H1 (cell line): ENCODE measurements around the gene SLC12A2. TPM values are rescaled to one million over a fixed set of nuclear protein-coding genes. Genes with fewer than 3 reads are reported as not detected.

Source experiments
- CTCF ChIA-PET: fragments of 300-600 bp; sonication (Branson Sonifier 250); formaldehyde crosslinking; loops from one replicate; lab custom pipeline; 2021; ENCODE audit not compliant: partially characterized antibody; lab: Charles Lee
- POLR2A ChIA-PET: fragments of 300-600 bp; sonication (Branson Sonifier 250); formaldehyde crosslinking; loops from one replicate; lab custom pipeline; 2021; ENCODE audit warnings: inconsistent platforms; ENCODE audit not compliant: partially characterized antibody; lab: Charles Lee
- DNase-seq, 2 experiments: peaks; one replicate each; pipeline versions ENCODE4 v3.0.0 to v3.0.0-alpha.2; 2010 to 2022; ENCODE audit warnings: low spot score in 2 of 2, low read depth in 1 of 2, mixed read lengths in 1 of 2
- FAIRE-seq: peaks from 2 replicates; lab custom pipeline; 2011; peaks lifted over from hg19 to GRCh38; lab: Jason Lieb, UNC
- H2AFZ ChIP-seq: 2 replicates; pipeline ENCODE4 v1.8.1; 2012; ENCODE audit warnings: low read length, inconsistent platforms
- H2AK5ac ChIP-seq: 2 replicates; pipeline ENCODE4 v1.6.1; 2013; ENCODE audit warnings: low read depth, low read length
- H2BK120ac ChIP-seq: replicated peaks from 2 replicates; pipeline ENCODE3; 2013; ENCODE audit warnings: low read depth, low read length, inconsistent platforms
- H2BK12ac ChIP-seq: 2 replicates; pipeline ENCODE4 v1.6.1; 2013; ENCODE audit warnings: low read depth, low read length
- H2BK15ac ChIP-seq: 2 replicates; pipeline ENCODE4 v1.6.1; 2013; ENCODE audit warnings: low read length
- H2BK20ac ChIP-seq: 2 replicates; pipeline ENCODE4 v1.6.1; 2013; ENCODE audit warnings: low read length
- H2BK5ac ChIP-seq: 2 replicates; pipeline ENCODE4 v1.6.1; 2013; ENCODE audit warnings: low read depth, low read length
- H3K14ac ChIP-seq: 2 replicates; pipeline ENCODE4 v1.6.1; 2013; ENCODE audit warnings: inconsistent platforms; ENCODE audit not compliant: insufficient read length
- H3K18ac ChIP-seq: 2 replicates; pipeline ENCODE4 v1.6.1; 2013; ENCODE audit warnings: low read length; ENCODE audit errors: extremely low read depth
- H3K23ac ChIP-seq: 2 replicates; pipeline ENCODE4 v1.6.1; 2013; ENCODE audit warnings: inconsistent platforms; ENCODE audit not compliant: insufficient read length
- H3K23me2 ChIP-seq: 2 replicates; pipeline ENCODE4 v1.6.1; 2013; ENCODE audit warnings: low read depth, low read length
- H3K27ac ChIP-seq: 2 replicates; pipeline ENCODE4 v1.6.1; 2011; ENCODE audit warnings: low read depth, low read length, inconsistent platforms
- H3K27me3 ChIP-seq, 4 experiments: replicated peaks in 1 of 4; 1 replicate in 1 of 4; 2 replicates in 3 of 4; pipeline versions ENCODE4 v1.6.1 to v1.8.1; 2011 to 2013; ENCODE audit warnings: low read length in 3 of 4, mild to moderate bottlenecking in 3 of 4, inconsistent platforms in 2 of 4, mixed read lengths in 2 of 4, moderate library complexity in 1 of 4; ENCODE audit not compliant: control insufficient read depth in 3 of 4, insufficient read depth in 3 of 4; ENCODE audit errors: extremely low read depth in 1 of 4
- H3K36me3 ChIP-seq, 4 experiments: 2 replicates each; pipeline versions ENCODE4 v1.6.1 to v1.8.1; 2011 to 2013; ENCODE audit warnings: mild to moderate bottlenecking in 4 of 4, low read length in 3 of 4, moderate library complexity in 2 of 4, control low read depth in 1 of 4, inconsistent platforms in 1 of 4; ENCODE audit not compliant: insufficient read depth in 4 of 4, control insufficient read depth in 2 of 4
- H3K4ac ChIP-seq: replicated peaks from 2 replicates; pipeline ENCODE3; 2013; ENCODE audit warnings: low read length, low read depth, mixed read lengths, inconsistent platforms; ENCODE audit not compliant: insufficient read length
- H3K4me1 ChIP-seq, 4 experiments: replicated peaks in 1 of 4; 1 replicate in 1 of 4; 2 replicates in 3 of 4; pipeline versions ENCODE4 v1.6.1 to v1.8.1; 2011 to 2013; ENCODE audit warnings: low read length in 3 of 4, inconsistent platforms in 2 of 4, mixed read lengths in 1 of 4; ENCODE audit not compliant: insufficient read depth in 4 of 4, control insufficient read depth in 3 of 4
- H3K4me2 ChIP-seq, 2 experiments: 2 replicates each; pipeline versions ENCODE4 v1.6.1 to v1.8.1; 2011 to 2013; ENCODE audit warnings: low read depth in 2 of 2, low read length in 2 of 2, control low read depth in 1 of 2, inconsistent platforms in 1 of 2, mild to moderate bottlenecking in 1 of 2; ENCODE audit not compliant: insufficient read depth in 1 of 2
- H3K4me3 ChIP-seq, 4 experiments: fragments of 200-600, 300-600 bp in 1 of 4; sonication (generic), shearing (Covaris generic), sonication (Bioruptor Twin) in 1 of 4; 2 replicates each; pipeline versions ENCODE4 v1.5.1 to v1.8.1; 2011 to 2016; ENCODE audit warnings: low read length in 4 of 4, low read depth in 3 of 4, control low read depth in 2 of 4, inconsistent platforms in 2 of 4, mild to moderate bottlenecking in 2 of 4, mixed read lengths in 1 of 4, moderate library complexity in 1 of 4; ENCODE audit not compliant: insufficient read depth in 2 of 4; ENCODE audit errors: extremely low read depth in 1 of 4
- H3K56ac ChIP-seq: replicated peaks from 2 replicates; pipeline ENCODE3; 2013; ENCODE audit warnings: low read depth, mild to moderate bottlenecking, mixed read lengths, low read length, inconsistent platforms; ENCODE audit not compliant: insufficient read length
- H3K79me1 ChIP-seq: 2 replicates; pipeline ENCODE4 v1.6.1; 2013; ENCODE audit warnings: low read depth, low read length, control low read depth
- H3K79me2 ChIP-seq, 2 experiments: 2 replicates each; pipeline versions ENCODE4 v1.6.1 to v1.8.1; 2012 to 2013; ENCODE audit warnings: low read length in 2 of 2, mild to moderate bottlenecking in 2 of 2, inconsistent platforms in 1 of 2; ENCODE audit not compliant: insufficient read depth in 2 of 2, control insufficient read depth in 1 of 2
- H3K9ac ChIP-seq, 4 experiments: replicated peaks in 1 of 4; 1 replicate in 1 of 4; 2 replicates in 3 of 4; pipeline versions ENCODE4 v1.6.1 to v1.8.1; 2011 to 2013; ENCODE audit warnings: low read depth in 3 of 4, low read length in 3 of 4, control low read depth in 2 of 4, mild to moderate bottlenecking in 2 of 4, moderate library complexity in 2 of 4, inconsistent platforms in 1 of 4; ENCODE audit errors: extremely low read depth in 1 of 4
- H3K9me3 ChIP-seq, 2 experiments: 2 replicates each; pipeline versions ENCODE4 v1.6.1 to v1.8.1; 2012 to 2013; ENCODE audit warnings: mild to moderate bottlenecking in 2 of 2, moderate library complexity in 2 of 2, control low read depth in 1 of 2, inconsistent platforms in 1 of 2, low read depth in 1 of 2, low read length in 1 of 2, mixed read lengths in 1 of 2; ENCODE audit not compliant: insufficient read depth in 2 of 2
- H4K20me1 ChIP-seq, 2 experiments: replicated peaks in 1 of 2; 2 replicates each; pipeline versions ENCODE3 to v1.8.1; 2011 to 2013; ENCODE audit warnings: inconsistent platforms in 2 of 2, low read length in 2 of 2, mild to moderate bottlenecking in 1 of 2; ENCODE audit not compliant: insufficient read depth in 2 of 2, control insufficient read depth in 1 of 2
- H4K5ac ChIP-seq: 2 replicates; pipeline ENCODE4 v1.6.1; 2013; ENCODE audit warnings: low read length, low read depth, mixed read lengths, inconsistent platforms; ENCODE audit not compliant: insufficient read length
- H4K8ac ChIP-seq: 2 replicates; pipeline ENCODE4 v1.8.0; 2013; ENCODE audit warnings: mild to moderate bottlenecking, moderate library complexity, low read length, inconsistent platforms; ENCODE audit not compliant: insufficient read depth; ENCODE audit errors: extremely low read depth
- H4K91ac ChIP-seq: replicated peaks from 2 replicates; pipeline ENCODE3; 2013; ENCODE audit warnings: low read length, mixed read lengths, inconsistent platforms; ENCODE audit not compliant: insufficient read length
- NANOG ChIP-seq: IDR thresholded peaks from 2 replicates; pipeline ENCODE4 v1.6.1; 2011; ENCODE audit warnings: low read length, low read depth, mild to moderate bottlenecking, inconsistent platforms; ENCODE audit not compliant: insufficient read depth, poor library complexity, severe bottlenecking
- PHF8 ChIP-seq: fragments of 200-600 bp; sonication (generic); conservative IDR thresholded peaks from 2 replicates; pipeline ENCODE4 v1.7.1; 2012; ENCODE audit warnings: low read depth, mild to moderate bottlenecking, inconsistent platforms, low read length, moderate library complexity
- RAD21 ChIP-seq, 2 experiments: IDR thresholded peaks in 1 of 2; conservative IDR thresholded peaks in 1 of 2; 2 replicates each; pipeline ENCODE4 v1.6.1; 2011; ENCODE audit warnings: low read depth in 2 of 2, low read length in 2 of 2, improper control_type of control experiment in 1 of 2, inconsistent platforms in 1 of 2, mild to moderate bottlenecking in 1 of 2, moderate library complexity in 1 of 2
- SAP30 ChIP-seq: fragments of 300-600 bp; sonication (generic); IDR thresholded peaks from 2 replicates; pipeline ENCODE4 v1.7.1; 2012; ENCODE audit warnings: low read length, moderate library complexity, mild to moderate bottlenecking, inconsistent platforms; ENCODE audit not compliant: insufficient read depth, insufficient replicate concordance
- SIN3A ChIP-seq, 2 experiments: IDR thresholded peaks in 1 of 2; conservative IDR thresholded peaks in 1 of 2; 2 replicates each; pipeline ENCODE4 v1.6.1; 2011 to 2012; ENCODE audit warnings: low read length in 2 of 2, improper control_type of control experiment in 1 of 2, low read depth in 1 of 2, mild to moderate bottlenecking in 1 of 2
- TAF1 ChIP-seq: IDR thresholded peaks from 2 replicates; pipeline ENCODE4 v1.6.1; 2011; ENCODE audit warnings: mild to moderate bottlenecking, low read depth, low read length
- WGBS, 2 experiments: shearing (Covaris generic) in 1 of 2; methylation state at CpG; one replicate each; pipeline versions ENCODE4 v1.1.6 to v1.1.7; 2013 to 2015; ENCODE audit warnings: low lambda C conversion rate in 2 of 2, mixed read lengths in 2 of 2, inconsistent platforms in 1 of 2, low coverage in 1 of 2, missing lambda C conversion rate in 1 of 2; ENCODE audit not compliant: insufficient replicate concordance in 2 of 2, insufficient coverage in 1 of 2, insufficient read length in 1 of 2; ENCODE audit errors: extremely low coverage in 1 of 2, missing lambda C conversion rate in 1 of 2; 5-methylcytosine and 5-hydroxymethylcytosine counted together
- polyA plus RNA-seq, 7 experiments: library from polyadenylated mRNA; depleted of rRNA in 3 of 7; stranded (reverse) in 5 of 7; unstranded in 2 of 7; fragments of >200 nt in 5 of 7; fragments of 200-250 nt in 2 of 7; gene quantifications; 1 replicate in 5 of 7; 2 replicates in 1 of 7; 4 replicates in 1 of 7; pipeline versions ENCODE4 v1.2.1 to v1.2.3, GENCODE V29; 2011 to 2013; ENCODE audit warnings: missing spikeins in 2 of 7, mixed read lengths in 2 of 7
- total RNA-seq: library from RNA; stranded (reverse); fragmentation: NEBNext Ultra II Directional; extraction: Animal tissue kit (Norgen Biotek cat#: 25700); gene quantifications from 2 replicates; pipeline ENCODE4 v1.2.1, GENCODE V29; 2021

SLC12A2 gene
- total and polyA plus RNA-seq, 2 of the 8 experiments (the other 6 are each of a cell fraction or from before 2014, with no cell fraction given): 2.6 to 16.2 TPM

- H4K91ac ChIP-seq: no peak overlapping the region
- POLR2A ChIA-PET: interaction anchor here (0.9 to 1.4 kb wide), 2 partner anchors 9 to 12 kb away, joined by 4 to 5 read pairs; no protein-coding TSS in a partner anchor
- CTCF ChIA-PET: interaction anchor here (1.1 to 1.5 kb wide), 5 partner anchors 18 to 184 kb away, joined by 3 to 6 read pairs (median 3); no protein-coding TSS in a partner anchor
- no peaks in the 10 kb centered on the region; the same call in 1 of the 2 replicates for H3K23me2 ChIP-seq
- H3K14ac ChIP-seq: no peak overlapping the region
- no peak overlapping the region for H3K23ac ChIP-seq
- H3K27ac ChIP-seq: no peak overlapping the region
- H3K4me1 ChIP-seq: peaks cover 0 to 3% (median 0%) of the 10 kb centered on the region in 4 experiments; a peak in 1 of 7 replicates
- H3K9me3 ChIP-seq: peaks cover 3 to 7% of the 10 kb centered on the region in 2 experiments; a peak in 2 of 4 replicates
- H3K27me3 ChIP-seq: no peaks in the 10 kb centered on the region
- no peak overlapping the region for H3K4ac ChIP-seq
- H3K18ac ChIP-seq: no peak overlapping the region
- DNase-seq (no peak), FAIRE-seq (no peak)
- H2BK12ac ChIP-seq: no peak overlapping the region
- H4K20me1 ChIP-seq: peaks cover 0 to 4% of the 10 kb centered on the region in 2 experiments
- H2AK5ac ChIP-seq: no peak overlapping the region
- H2BK5ac ChIP-seq: no peak overlapping the region
- no peak overlapping the region for H3K9ac ChIP-seq
- H3K56ac ChIP-seq: no peak overlapping the region
- no peak overlapping the region for H4K8ac ChIP-seq
- H2BK20ac ChIP-seq: no peak overlapping the region
- no peak overlapping the region for H4K5ac ChIP-seq
- no peak overlapping the region for H3K4me2 ChIP-seq
- WGBS, 2 experiments: 94% methylated on average over 4 of the region's 4 CpGs; no CpG with 5 or more reads in 1 of the 2 experiments
- H3K4me3 ChIP-seq: no peak overlapping the region
- H2BK120ac ChIP-seq: no peak overlapping the region
- no peak overlapping the region for H2AFZ ChIP-seq
- no peaks in the 10 kb centered on the region for H3K79me1 ChIP-seq
- TF ChIP-seq PHF8 (no peak), RAD21 (IDR thresholded peaks at IDR 0.05 in 1 of 2, conservative IDR thresholded peaks at IDR 0.05 in 1 of 2; ENCODE audit: low read depth in 2 of 2, low read length in 2 of 2) (no peak), SIN3A (conservative IDR thresholded peaks at IDR 0.05 in 1 of 2, IDR thresholded peaks at IDR 0.05 in 1 of 2; ENCODE audit: low read depth in 1 of 2, low read length in 2 of 2) (no peak), NANOG (no peak), TAF1 (no peak), SAP30 (no peak)
- H2BK15ac ChIP-seq: no peak overlapping the region
- no peaks in the 10 kb centered on the region for H3K36me3 ChIP-seq
- peaks cover 0 to 3% of the 10 kb centered on the region in 2 experiments; a peak in 1 of 4 replicates for H3K79me2 ChIP-seq
These were observed 9.8 kb downstream of the SLC12A2 start for GRCh38 chr5:128093368-128093767.
